Measurements from ENCODE around the gene MYH14. TPM values are rescaled to one million over a fixed set of nuclear protein-coding genes. Genes with fewer than 3 reads are reported as not detected.

Gene MYH14
- total RNA-seq, 4 donors from 2014 or later: 103 to 174 (median 141) TPM

DNA sequence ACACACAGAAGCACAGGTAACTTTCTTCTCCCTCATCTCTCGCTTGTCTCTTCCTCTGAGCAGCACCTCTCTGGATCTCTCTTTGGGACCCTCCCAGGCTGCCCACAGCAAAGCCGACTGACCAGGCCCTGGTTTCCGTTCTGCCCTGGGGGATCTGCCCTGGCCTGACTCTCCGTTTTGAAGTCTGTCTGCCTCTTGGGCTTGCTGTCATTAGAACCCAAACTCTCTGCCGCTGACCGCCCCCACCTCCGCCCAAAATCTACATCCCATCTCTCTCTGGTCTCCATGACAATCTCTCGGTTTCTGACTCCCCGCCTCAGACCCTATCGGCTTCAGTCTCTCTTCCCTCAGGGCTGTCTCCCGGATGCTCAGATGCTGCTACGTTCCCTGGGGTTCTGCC lies 118.8 kb downstream of the MYH14 start:
- in situ Hi-C loops (cut with MboI; ENCODE audit: low sequenced_read_pairs in 4 of 4): no loop called here
- no peak for DNase-seq
- no peaks in the 10 kb centered on the region for H3K36me3 ChIP-seq
- H3K4me1 ChIP-seq: peaks cover 9 to 12% of the 10 kb centered on the region in 2 donors
- H3K9me3 ChIP-seq: no peaks in the 10 kb centered on the region
- intact Hi-C loops (cut with DNase I; ENCODE audit: low total_unique reads): no loop called here
- H3K4me3 ChIP-seq: no peak overlapping the region
- H3K27ac ChIP-seq: no peak overlapping the region
- TF ChIP-seq POLR2A (IDR thresholded peaks at IDR 0.05): no peak
- no peak for TF ChIP-seq CTCF (IDR thresholded peaks at IDR 0.05 in 4 of 5, conservative IDR thresholded peaks at IDR 0.05 in 1 of 5)
- no peak for ATAC-seq
- H3K27me3 ChIP-seq: peaks cover 10 to 13% (median 11%) of the 10 kb centered on the region in 3 donors

- no peak overlapping the region for H3K4me3 ChIP-seq
- no peak for ATAC-seq
- no peaks in the 10 kb centered on the region for H3K36me3 ChIP-seq
- intact Hi-C loops (cut with DNase I; ENCODE audit: low total_unique reads) (no loop called here), in situ Hi-C loops (cut with MboI; ENCODE audit: low sequenced_read_pairs in 4 of 4) (no loop called here)
- TF ChIP-seq CTCF (IDR thresholded peaks at IDR 0.05 in 4 of 5, conservative IDR thresholded peaks at IDR 0.05 in 1 of 5): no peak
- no peak for TF ChIP-seq POLR2A (IDR thresholded peaks at IDR 0.05)
- no peak for DNase-seq
- H3K4me1 ChIP-seq: peaks cover 9 to 12% of the 10 kb centered on the region in 2 donors
- H3K27ac ChIP-seq: no peak overlapping the region
- H3K27me3 ChIP-seq: peaks cover 12 to 21% (median 18%) of the 10 kb centered on the region in 3 donors
- H3K9me3 ChIP-seq: no peaks in the 10 kb centered on the region
Observed at GRCh38 chr19:50322931-50323781, 119.7 kb downstream of the MYH14 start.

GRCh38 chr19:50323782-50324133 lies 120.3 kb downstream of the MYH14 start:
- H3K9me3 ChIP-seq: no peaks in the 10 kb centered on the region
- no peak overlapping the region for H3K27ac ChIP-seq
- in situ Hi-C loops (cut with MboI; ENCODE audit: low sequenced_read_pairs in 4 of 4) (no loop called here), intact Hi-C loops (cut with DNase I; ENCODE audit: low total_unique reads) (no loop called here)
- TF ChIP-seq POLR2A (IDR thresholded peaks at IDR 0.05): no peak
- no peak for TF ChIP-seq CTCF (IDR thresholded peaks at IDR 0.05 in 4 of 5, conservative IDR thresholded peaks at IDR 0.05 in 1 of 5)
- no peak for ATAC-seq
- no peak overlapping the region for H3K4me3 ChIP-seq
- H3K36me3 ChIP-seq: no peaks in the 10 kb centered on the region
- peaks cover 12 to 21% (median 18%) of the 10 kb centered on the region in 3 donors for H3K27me3 ChIP-seq
- no peak for DNase-seq
- H3K4me1 ChIP-seq: peaks cover 9 to 12% of the 10 kb centered on the region in 2 donors

GRCh38 chr19:50324331-50324730 lies 120.9 kb downstream of the MYH14 start:
- TF ChIP-seq CTCF (IDR thresholded peaks at IDR 0.05 in 4 of 5, conservative IDR thresholded peaks at IDR 0.05 in 1 of 5) (no peak), POLR2A (IDR thresholded peaks at IDR 0.05) (no peak)
- intact Hi-C loops (cut with DNase I; ENCODE audit: low total_unique reads): no loop called here

More at GRCh38 chr19:50324331-50324730, 120.9 kb downstream of the MYH14 start:
- Histone ChIP-seq H3K4me3 (no peak overlapping the region), H3K27me3 (peaks cover 12 to 21% (median 18%) of the 10 kb centered on the region in 3 donors), H3K27ac (no peak overlapping the region), H3K9me3 (no peaks in the 10 kb centered on the region), H3K36me3 (no peaks in the 10 kb centered on the region), H3K4me1 (peaks cover 9 to 12% of the 10 kb centered on the region in 2 donors)
- in situ Hi-C loops (cut with MboI; ENCODE audit: low sequenced_read_pairs in 4 of 4): no loop called here
- ATAC-seq: no peak
- no peak for DNase-seq
